ENCODE results near the gene TSGA10IP. TPM values are rescaled to one million over a fixed set of nuclear protein-coding genes. Genes with fewer than 3 reads are reported as not detected.
A peak's percentile ranks its signal among the peaks of the same experiment; 100 is the strongest.
"Not testable (repeated sequence)": the region's sequence is repeated elsewhere in the genome, so short reads cannot be mapped to it uniquely, and the experiment has no call there.

TSGA10IP gene
- total RNA-seq, 6 donors from 2014 or later = 0.17 to 0.92 TPM; not detected in 4

DNA sequence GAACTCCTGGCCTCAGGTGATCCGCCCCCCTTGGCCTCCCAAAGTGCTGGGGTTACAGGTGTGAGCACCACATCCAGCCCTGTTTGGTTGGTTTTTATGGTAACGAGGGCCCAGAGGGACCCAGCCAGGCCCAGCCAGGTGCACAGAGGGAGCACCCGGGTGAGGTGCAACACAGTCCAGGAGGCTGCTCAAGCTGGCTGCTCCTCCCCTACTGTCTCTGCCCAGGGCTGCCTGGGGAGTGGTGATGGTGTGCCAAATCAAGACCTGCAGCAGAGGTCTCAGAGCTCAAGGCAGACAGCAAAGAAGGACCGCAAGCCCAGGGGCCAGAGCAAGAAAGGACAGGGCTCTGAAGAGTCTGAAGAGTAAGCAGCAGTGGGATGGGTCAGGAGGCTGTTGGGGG, 1.4 kb downstream of the TSGA10IP start:
- H3K27me3 ChIP-seq = no peaks in the 10 kb centered on the region
- H3K36me3 ChIP-seq = no peaks in the 10 kb centered on the region
- H3K4me3 ChIP-seq = no peak overlapping the region
- DNase-seq (no peak), ATAC-seq (ENCODE audit: low FRiP score in 2 of 2) (peak in 1 of 2 donors; percentile 15)
- H3K9me3 ChIP-seq = no peaks in the 10 kb centered on the region
- H3K4me1 ChIP-seq = no peaks in the 10 kb centered on the region
- TF ChIP-seq, protein P1, sequence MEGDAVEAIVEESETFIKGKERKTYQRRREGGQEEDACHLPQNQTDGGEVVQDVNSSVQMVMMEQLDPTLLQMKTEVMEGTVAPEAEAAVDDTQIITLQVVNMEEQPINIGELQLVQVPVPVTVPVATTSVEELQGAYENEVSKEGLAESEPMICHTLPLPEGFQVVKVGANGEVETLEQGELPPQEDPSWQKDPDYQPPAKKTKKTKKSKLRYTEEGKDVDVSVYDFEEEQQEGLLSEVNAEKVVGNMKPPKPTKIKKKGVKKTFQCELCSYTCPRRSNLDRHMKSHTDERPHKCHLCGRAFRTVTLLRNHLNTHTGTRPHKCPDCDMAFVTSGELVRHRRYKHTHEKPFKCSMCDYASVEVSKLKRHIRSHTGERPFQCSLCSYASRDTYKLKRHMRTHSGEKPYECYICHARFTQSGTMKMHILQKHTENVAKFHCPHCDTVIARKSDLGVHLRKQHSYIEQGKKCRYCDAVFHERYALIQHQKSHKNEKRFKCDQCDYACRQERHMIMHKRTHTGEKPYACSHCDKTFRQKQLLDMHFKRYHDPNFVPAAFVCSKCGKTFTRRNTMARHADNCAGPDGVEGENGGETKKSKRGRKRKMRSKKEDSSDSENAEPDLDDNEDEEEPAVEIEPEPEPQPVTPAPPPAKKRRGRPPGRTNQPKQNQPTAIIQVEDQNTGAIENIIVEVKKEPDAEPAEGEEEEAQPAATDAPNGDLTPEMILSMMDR (IDR thresholded peaks at IDR 0.05) = no peak
- TF ChIP-seq EP300 (IDR thresholded peaks at IDR 0.05) (no peak), POLR2AphosphoS5 (IDR thresholded peaks at IDR 0.05) (no peak), POLR2A (IDR thresholded peaks at IDR 0.05) (no peak)
- WGBS, 2 donors = 83 to 91% methylated on average over 3 to 4 of the region's 4 CpGs
- H3K27ac ChIP-seq = no peak overlapping the region

DNA sequence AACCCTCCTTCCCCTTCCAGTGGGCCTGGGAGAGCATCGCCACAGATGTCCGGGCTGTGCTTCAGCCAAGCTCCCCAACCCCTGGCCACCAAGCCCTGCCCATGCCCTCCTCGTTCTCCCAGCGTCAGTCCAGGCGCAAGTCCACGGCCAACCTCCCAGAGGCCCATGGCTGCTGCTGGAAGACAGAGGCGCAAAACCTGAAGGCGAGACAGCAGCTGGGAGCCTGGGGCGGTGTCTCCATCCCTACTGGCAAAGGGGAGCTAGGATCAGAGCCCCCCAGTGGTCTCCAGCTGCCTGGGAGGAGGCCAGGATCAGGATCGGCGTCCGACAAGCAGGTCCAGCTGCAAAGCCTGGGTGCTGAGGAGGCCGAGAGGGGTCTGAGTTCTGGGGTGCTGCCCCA, 1.9 kb downstream of the TSGA10IP start:
- no peaks in the 10 kb centered on the region for H3K4me1 ChIP-seq

DNA sequence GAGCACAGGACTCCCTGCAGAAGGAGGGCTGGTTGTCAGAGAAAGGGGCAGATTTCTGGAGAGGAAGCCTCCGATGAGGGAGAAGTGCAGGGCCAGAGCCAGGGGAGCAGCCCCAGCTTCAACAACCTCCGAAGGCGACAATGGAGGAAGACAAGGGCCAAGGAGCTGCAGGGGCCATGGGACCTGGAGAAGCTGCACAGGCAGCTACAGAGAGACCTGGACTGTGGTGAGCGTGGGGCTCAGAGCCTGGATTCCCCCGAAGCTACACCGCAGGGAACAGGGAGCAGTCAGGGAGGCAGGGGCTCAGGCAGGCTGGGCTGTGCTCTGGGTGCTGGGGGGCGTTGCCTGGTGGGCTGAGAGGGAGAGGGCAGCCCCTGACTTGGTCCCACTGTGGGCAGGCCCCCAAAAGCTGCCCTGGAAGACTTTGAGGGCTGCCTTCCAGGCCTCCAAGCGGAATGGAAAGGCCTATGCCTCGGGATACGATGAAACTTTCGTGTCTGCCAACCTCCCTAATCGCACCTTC, 2.4 kb downstream of the TSGA10IP start:
- Histone ChIP-seq H3K27ac (no peak overlapping the region), H3K36me3 (no peaks in the 10 kb centered on the region), H3K4me1 (no peaks in the 10 kb centered on the region), H3K27me3 (no peaks in the 10 kb centered on the region), H3K4me3 (no peak overlapping the region), H3K9me3 (no peaks in the 10 kb centered on the region)
- no peak for DNase-seq
- 74 to 84% methylated on average over 6 to 12 of the region's 12 CpGs for WGBS, 2 donors
- peak in 1 of 2 donors; percentile 54 for ATAC-seq (ENCODE audit: low FRiP score in 2 of 2)
- no peak for TF ChIP-seq EP300 (IDR thresholded peaks at IDR 0.05)
- TF ChIP-seq POLR2AphosphoS5 (IDR thresholded peaks at IDR 0.05) = no peak
- TF ChIP-seq POLR2A (IDR thresholded peaks at IDR 0.05) = no peak
- TF ChIP-seq, protein P1 (IDR thresholded peaks at IDR 0.05) = no peak

More for the DNA sequence above, 1.9 kb downstream of the TSGA10IP start:
- H3K4me3 ChIP-seq = no peak overlapping the region
- no peaks in the 10 kb centered on the region for H3K9me3 ChIP-seq
- no peak overlapping the region for H3K27ac ChIP-seq
- ATAC-seq (ENCODE audit: low FRiP score in 2 of 2) (no peak), DNase-seq (no peak)
- H3K36me3 ChIP-seq = no peaks in the 10 kb centered on the region
- TF ChIP-seq EP300 (IDR thresholded peaks at IDR 0.05) = no peak
- WGBS, 2 donors = 49 to 78% methylated on average over 10 to 13 of the region's 13 CpGs
- no peaks in the 10 kb centered on the region for H3K27me3 ChIP-seq

DNA sequence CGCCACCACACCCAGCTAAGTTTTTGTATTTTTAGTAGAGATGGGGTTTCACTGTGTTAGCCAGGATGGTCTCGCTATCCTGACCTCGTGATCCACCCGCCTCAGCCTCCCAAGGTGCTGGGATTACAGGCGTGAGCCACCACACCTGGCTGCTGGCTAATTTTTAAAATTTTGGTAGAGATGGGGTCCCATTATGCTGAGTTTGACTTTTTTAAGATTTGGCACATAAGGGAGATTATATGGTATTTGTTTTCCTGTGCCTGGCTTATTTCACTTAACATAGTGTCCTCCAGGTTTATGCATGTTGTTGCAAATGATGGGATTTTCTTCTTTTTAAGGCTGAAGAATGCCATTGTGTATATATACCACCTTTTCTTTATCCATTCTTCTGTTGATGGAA, 5.4 kb downstream of the TSGA10IP start:
- H3K27ac ChIP-seq; DNase-seq; H3K27me3 ChIP-seq; H3K4me1 ChIP-seq; H3K9me3 ChIP-seq; ATAC-seq (ENCODE audit: low FRiP score in 2 of 2); H3K36me3 ChIP-seq; H3K4me3 ChIP-seq: not testable (repeated sequence)
- 90 to 93% methylated on average over 5 of the region's 5 CpGs for WGBS, 2 donors

DNA sequence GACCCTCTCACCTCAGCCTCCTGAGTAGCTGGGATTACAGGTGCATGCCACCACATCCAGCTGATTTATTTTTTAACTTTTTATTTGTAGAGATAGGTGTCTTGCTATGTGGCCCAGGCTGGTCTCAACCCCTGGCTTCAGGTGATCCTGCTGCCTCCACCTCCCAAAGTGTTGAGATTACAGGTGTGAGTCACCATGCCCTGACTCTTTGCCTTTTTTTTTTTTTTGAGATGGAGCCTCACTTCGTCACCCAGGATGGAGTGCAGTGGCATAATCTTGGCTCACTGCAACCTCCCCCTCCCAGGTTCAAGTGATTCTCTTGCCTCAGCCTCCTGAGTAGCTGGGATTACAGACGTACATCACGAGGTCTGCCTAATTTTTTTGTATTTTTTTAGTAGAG, 6.4 kb downstream of the TSGA10IP start:
- H3K4me3 ChIP-seq; H3K9me3 ChIP-seq; H3K27me3 ChIP-seq; ATAC-seq (ENCODE audit: low FRiP score in 2 of 2); H3K4me1 ChIP-seq; DNase-seq; H3K36me3 ChIP-seq; H3K27ac ChIP-seq: not testable (repeated sequence)
- WGBS, 2 donors = 40 to 42% methylated on average over 3 of the region's 3 CpGs

DNA sequence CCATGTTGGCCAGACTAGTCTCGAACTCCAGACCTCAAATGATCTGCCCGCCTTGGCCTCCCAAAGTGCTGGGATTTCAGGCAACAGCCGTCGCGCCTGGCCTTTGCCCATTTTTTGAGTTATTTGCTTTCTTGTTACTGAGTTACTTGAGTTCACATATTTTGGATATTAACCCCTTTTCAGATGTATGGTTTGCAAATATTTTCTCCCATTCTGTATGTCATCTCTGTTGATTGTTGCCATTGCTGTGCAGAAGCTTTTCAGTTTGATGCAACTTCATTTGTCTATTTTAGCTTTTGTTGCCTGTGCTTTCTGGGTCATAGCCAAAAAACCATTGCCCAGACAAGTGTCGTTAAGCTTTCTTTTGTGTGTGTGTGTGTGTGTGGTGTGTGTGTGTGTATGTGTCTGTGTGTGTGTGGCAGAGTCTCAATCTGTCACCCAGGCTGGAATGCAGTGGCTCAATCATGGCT, 6.8 kb downstream of the TSGA10IP start:
- Histone ChIP-seq H3K4me1 (no peaks in the 10 kb centered on the region), H3K27me3 (no peaks in the 10 kb centered on the region), H3K4me3 (no peak overlapping the region), H3K9me3 (no peaks in the 10 kb centered on the region), H3K27ac (no peak overlapping the region), H3K36me3 (no peaks in the 10 kb centered on the region)
- WGBS, 2 donors = 59 to 60% methylated on average over 6 of the region's 6 CpGs
- no peak for ATAC-seq (ENCODE audit: low FRiP score in 2 of 2)
- no peak for DNase-seq
- TF ChIP-seq, protein P1 (IDR thresholded peaks at IDR 0.05) = no peak
- no peak for TF ChIP-seq POLR2AphosphoS5 (IDR thresholded peaks at IDR 0.05)
- no peak for TF ChIP-seq EP300 (IDR thresholded peaks at IDR 0.05)
- TF ChIP-seq POLR2A (IDR thresholded peaks at IDR 0.05) = no peak

Measured in upper lobe of left lung (tissue), 6 donors.